Activated B cell treated with CpG ODN at 0.5 μM for 24 hours (primary cell): ENCODE results near the gene PPP1R14B. TPM values are rescaled to one million over a fixed set of nuclear protein-coding genes. Genes with fewer than 3 reads are reported as not detected.

Source experiments
- ATAC-seq: fragments of 200-7000 bp; cut with Tn5 transposase; one replicate; pipeline ENCODE4 v1.10.0; 2021; ENCODE audit warnings: low read depth, mild to moderate bottlenecking, moderate library complexity
- CTCF ChIA-PET: fragments of 350-600 bp; sonication (Branson Sonifier 250); formaldehyde crosslinking; loops from one replicate; lab custom pipeline; 2021; ENCODE audit warnings: antibody characterized with exemption; lab: Charles Lee
- POLR2A ChIA-PET: fragments of 350-600 bp; sonication (Branson Sonifier 250); formaldehyde crosslinking; loops from one replicate; lab custom pipeline; 2021; ENCODE audit warnings: antibody characterized with exemption; lab: Charles Lee
- DNase-seq: peaks from one replicate; pipeline ENCODE4 v3.0.0; 2022
- H3K27ac Mint-ChIP-seq: one replicate; pipeline ENCODE4 v1.8.0; 2020; ENCODE audit warnings: mixed read lengths
- H3K27me3 Mint-ChIP-seq: one replicate; pipeline ENCODE4 v1.8.0; 2021; ENCODE audit warnings: mixed read lengths
- H3K36me3 Mint-ChIP-seq: one replicate; pipeline ENCODE4 v1.8.0; 2021; ENCODE audit warnings: low read depth, mixed read lengths
- H3K4me1 Mint-ChIP-seq: one replicate; pipeline ENCODE4 v1.8.0; 2021; ENCODE audit warnings: mixed read lengths
- H3K4me3 Mint-ChIP-seq: one replicate; pipeline ENCODE4 v1.8.0; 2020; ENCODE audit warnings: mild to moderate bottlenecking, mixed read lengths
- H3K9me3 Mint-ChIP-seq: one replicate; pipeline ENCODE4 v1.8.0; 2020; ENCODE audit warnings: mixed read lengths
- intact Hi-C: fragments of 100-400 bp; cut with micrococcal nuclease; formaldehyde crosslinking; loops from one replicate; pipeline ENCODE4 v1.15.1; 2024
- total RNA-seq: library from RNA; stranded (reverse); gene quantifications from 2 replicates; pipeline ENCODE4 v1.2.3, GENCODE V29; 2022
- TF ChIP-seq, protein P1 (sequence below): fragments of 200-600 bp; IDR thresholded peaks from one replicate; pipeline ENCODE4 v1.8.0; 2022; ENCODE audit warnings: antibody characterized with exemption, mild to moderate bottlenecking

Gene PPP1R14B
- total RNA-seq, 1 donor from 2014 or later, result 112 TPM

DNA sequence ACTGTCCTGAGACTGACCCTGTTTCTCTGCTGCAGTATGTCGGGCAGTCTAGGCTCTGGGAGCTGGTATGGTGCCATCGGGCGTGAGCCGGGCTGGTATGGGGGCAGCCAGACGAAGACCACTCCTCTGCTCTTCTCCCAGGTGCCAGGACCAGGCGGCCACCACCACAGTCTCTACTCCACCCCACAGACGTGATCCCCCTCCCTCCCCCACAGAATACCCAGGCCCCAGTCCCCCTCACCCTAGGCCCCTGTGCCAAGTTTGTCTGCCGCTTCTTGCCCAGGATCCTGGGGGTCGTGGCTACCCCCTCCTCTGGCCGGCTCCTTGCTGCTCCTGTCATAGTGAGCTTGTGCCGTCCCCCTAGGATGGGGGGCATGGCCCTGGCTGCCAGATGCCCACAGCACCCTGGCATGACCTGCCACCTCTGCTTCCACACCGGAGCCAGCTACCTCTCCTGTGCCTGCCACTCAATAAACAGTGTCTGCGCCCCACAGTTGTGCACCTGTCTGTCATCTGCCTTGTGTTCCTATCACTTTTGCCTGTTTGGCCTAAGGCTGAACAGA lies 42.3 kb upstream of the PPP1R14B start:
- CTCF ChIA-PET, result interaction anchor here (0.9 kb wide), 1 partner anchor 18 kb away, joined by 4 read pairs; no protein-coding TSS in a partner anchor
- Mint-ChIP-seq H3K4me3 (no peak overlapping the region), H3K27me3 (peaks cover 20% of the 10 kb centered on the region), H3K36me3 (no peaks in the 10 kb centered on the region), H3K4me1 (peaks cover 15% of the 10 kb centered on the region), H3K27ac (no peak overlapping the region), H3K9me3 (no peaks in the 10 kb centered on the region)
- intact Hi-C loops, result no loop called here
- TF ChIP-seq, protein P1, sequence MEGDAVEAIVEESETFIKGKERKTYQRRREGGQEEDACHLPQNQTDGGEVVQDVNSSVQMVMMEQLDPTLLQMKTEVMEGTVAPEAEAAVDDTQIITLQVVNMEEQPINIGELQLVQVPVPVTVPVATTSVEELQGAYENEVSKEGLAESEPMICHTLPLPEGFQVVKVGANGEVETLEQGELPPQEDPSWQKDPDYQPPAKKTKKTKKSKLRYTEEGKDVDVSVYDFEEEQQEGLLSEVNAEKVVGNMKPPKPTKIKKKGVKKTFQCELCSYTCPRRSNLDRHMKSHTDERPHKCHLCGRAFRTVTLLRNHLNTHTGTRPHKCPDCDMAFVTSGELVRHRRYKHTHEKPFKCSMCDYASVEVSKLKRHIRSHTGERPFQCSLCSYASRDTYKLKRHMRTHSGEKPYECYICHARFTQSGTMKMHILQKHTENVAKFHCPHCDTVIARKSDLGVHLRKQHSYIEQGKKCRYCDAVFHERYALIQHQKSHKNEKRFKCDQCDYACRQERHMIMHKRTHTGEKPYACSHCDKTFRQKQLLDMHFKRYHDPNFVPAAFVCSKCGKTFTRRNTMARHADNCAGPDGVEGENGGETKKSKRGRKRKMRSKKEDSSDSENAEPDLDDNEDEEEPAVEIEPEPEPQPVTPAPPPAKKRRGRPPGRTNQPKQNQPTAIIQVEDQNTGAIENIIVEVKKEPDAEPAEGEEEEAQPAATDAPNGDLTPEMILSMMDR, result no peak
- no peak for ATAC-seq
- no peak for DNase-seq
- POLR2A ChIA-PET, result interaction anchor here (0.6 to 1.2 kb wide), 3 partner anchors 16 to 85 kb away, joined by 3 to 15 read pairs (median 4); no protein-coding TSS in a partner anchor

DNA sequence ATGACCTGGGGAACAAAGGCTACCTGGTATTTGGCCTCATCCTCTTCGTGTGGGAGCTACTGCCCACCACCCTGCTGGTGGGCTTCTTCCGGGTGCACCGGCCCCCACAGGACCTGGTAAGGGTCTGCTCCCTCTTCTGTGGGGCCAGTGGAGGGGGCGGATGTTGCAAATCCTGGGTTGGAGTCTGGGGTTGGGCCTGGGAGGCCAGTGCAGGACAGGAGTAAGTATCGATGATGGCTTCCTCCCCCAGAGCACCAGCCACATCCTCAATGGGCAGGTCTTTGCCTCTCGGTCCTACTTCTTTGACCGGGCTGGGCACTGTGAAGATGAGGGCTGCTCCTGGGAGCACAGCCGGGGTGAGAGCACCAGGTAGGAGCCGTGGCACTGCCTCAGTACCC lies 41.6 kb upstream of the PPP1R14B start:
- CTCF ChIA-PET, result interaction anchor here (0.9 to 1.2 kb wide), 2 partner anchors 17 to 83 kb away, joined by 4 to 5 read pairs; no protein-coding TSS in a partner anchor
- DNase-seq (no peak), ATAC-seq (no peak)
- Mint-ChIP-seq H3K4me1 (peaks cover 20% of the 10 kb centered on the region), H3K36me3 (no peaks in the 10 kb centered on the region), H3K27me3 (peaks cover 15% of the 10 kb centered on the region), H3K9me3 (no peaks in the 10 kb centered on the region), H3K4me3 (no peak overlapping the region), H3K27ac (no peak overlapping the region)
- POLR2A ChIA-PET, result interaction anchor here (0.6 kb wide), 2 partner anchors 43 to 70 kb away, joined by 4 to 8 read pairs; no protein-coding TSS in a partner anchor
- intact Hi-C loops, result no loop called here
- TF ChIP-seq, protein P1, result no peak

DNA sequence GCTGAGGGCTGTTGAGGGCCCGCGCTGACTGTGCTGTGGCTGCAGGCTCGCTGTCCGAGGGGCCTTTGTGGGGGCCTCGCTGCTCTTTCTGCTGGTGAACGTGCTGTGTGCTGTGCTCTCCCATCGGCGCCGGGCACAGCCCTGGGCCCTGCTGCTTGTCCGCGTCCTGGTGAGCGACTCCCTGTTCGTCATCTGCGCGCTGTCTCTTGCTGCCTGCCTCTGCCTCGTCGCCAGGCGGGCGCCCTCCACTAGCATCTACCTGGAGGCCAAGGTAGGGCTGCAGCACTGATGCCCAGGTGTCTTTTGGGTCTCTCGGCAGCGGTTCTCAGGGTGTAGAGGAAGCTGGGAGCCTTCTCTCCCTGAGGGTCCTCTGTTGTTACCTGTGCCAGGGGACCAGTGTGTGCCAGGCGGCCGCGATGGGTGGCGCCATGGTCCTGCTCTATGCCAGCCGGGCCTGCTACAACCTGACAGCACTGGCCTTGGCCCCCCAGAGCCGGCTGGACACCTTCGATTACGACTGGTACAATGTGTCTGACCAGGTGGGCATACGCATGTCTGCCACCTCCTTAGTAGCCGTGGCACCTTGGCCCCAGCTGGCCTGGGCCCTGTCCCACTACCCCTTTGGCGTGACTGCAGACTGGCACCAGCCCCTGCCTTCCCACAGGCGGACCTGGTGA lies 41.1 kb upstream of the PPP1R14B start:
- DNase-seq, result no peak
- H3K36me3 Mint-ChIP-seq, result peaks cover 2% of the 10 kb centered on the region
- H3K9me3 Mint-ChIP-seq, result no peaks in the 10 kb centered on the region
- no peak overlapping the region for H3K27ac Mint-ChIP-seq
- H3K4me3 Mint-ChIP-seq, result peak overlapping the region; percentile 11
- intact Hi-C loops, result no loop called here
- no peak for ATAC-seq
- ChIA-PET CTCF (interaction anchor here (1.2 kb wide), 1 partner anchor 83 kb away, joined by 5 read pairs; no protein-coding TSS in a partner anchor), POLR2A (interaction anchor here (0.6 kb wide), 1 partner anchor 70 kb away, joined by 8 read pairs; no protein-coding TSS in a partner anchor)
- peaks cover 10% of the 10 kb centered on the region for H3K27me3 Mint-ChIP-seq
- TF ChIP-seq, protein P1, result no peak
- H3K4me1 Mint-ChIP-seq, result peaks cover 23% of the 10 kb centered on the region

DNA sequence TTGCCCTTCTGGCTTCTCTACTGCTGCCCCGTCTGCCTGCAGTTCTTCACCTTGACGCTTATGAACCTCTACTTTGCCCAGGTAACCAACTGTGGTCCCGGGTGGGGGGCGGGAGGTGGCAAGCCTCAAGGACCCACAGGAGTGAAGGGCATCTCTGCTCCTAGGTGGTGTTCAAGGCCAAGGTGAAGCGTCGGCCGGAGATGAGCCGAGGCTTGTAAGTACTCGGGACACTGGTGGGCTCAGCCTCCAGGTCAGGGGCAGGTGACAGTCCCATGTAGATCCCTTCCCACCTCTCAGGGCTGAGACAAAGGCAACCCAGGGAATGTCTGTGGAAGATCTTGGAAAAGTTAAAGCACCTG lies 40.0 kb upstream of the PPP1R14B start:
- Mint-ChIP-seq H3K27me3 (peaks cover 7% of the 10 kb centered on the region), H3K4me1 (peaks cover 21% of the 10 kb centered on the region), H3K9me3 (no peaks in the 10 kb centered on the region), H3K36me3 (peaks cover 6% of the 10 kb centered on the region), H3K27ac (peak overlapping the region; percentile 59), H3K4me3 (peak overlapping the region; percentile 78)
- DNase-seq (no peak), ATAC-seq (no peak)
- TF ChIP-seq, protein P1, result no peak
- intact Hi-C loops, result no loop called here
- ChIA-PET POLR2A (interaction anchor here (3.7 to 5.8 kb wide), 2 partner anchors 16 to 17 kb away, joined by 24 to 119 read pairs; partner anchors contain the start of gene ESRRA), CTCF (interaction anchor here (0.9 kb wide), 2 partner anchors 18 to 82 kb away, joined by 3 to 6 read pairs; partner anchors contain the start of gene ESRRA)
